ENCODE data around the gene OAS2.

Gene OAS2, protein sequence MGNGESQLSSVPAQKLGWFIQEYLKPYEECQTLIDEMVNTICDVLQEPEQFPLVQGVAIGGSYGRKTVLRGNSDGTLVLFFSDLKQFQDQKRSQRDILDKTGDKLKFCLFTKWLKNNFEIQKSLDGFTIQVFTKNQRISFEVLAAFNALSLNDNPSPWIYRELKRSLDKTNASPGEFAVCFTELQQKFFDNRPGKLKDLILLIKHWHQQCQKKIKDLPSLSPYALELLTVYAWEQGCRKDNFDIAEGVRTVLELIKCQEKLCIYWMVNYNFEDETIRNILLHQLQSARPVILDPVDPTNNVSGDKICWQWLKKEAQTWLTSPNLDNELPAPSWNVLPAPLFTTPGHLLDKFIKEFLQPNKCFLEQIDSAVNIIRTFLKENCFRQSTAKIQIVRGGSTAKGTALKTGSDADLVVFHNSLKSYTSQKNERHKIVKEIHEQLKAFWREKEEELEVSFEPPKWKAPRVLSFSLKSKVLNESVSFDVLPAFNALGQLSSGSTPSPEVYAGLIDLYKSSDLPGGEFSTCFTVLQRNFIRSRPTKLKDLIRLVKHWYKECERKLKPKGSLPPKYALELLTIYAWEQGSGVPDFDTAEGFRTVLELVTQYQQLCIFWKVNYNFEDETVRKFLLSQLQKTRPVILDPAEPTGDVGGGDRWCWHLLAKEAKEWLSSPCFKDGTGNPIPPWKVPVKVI

DNA sequence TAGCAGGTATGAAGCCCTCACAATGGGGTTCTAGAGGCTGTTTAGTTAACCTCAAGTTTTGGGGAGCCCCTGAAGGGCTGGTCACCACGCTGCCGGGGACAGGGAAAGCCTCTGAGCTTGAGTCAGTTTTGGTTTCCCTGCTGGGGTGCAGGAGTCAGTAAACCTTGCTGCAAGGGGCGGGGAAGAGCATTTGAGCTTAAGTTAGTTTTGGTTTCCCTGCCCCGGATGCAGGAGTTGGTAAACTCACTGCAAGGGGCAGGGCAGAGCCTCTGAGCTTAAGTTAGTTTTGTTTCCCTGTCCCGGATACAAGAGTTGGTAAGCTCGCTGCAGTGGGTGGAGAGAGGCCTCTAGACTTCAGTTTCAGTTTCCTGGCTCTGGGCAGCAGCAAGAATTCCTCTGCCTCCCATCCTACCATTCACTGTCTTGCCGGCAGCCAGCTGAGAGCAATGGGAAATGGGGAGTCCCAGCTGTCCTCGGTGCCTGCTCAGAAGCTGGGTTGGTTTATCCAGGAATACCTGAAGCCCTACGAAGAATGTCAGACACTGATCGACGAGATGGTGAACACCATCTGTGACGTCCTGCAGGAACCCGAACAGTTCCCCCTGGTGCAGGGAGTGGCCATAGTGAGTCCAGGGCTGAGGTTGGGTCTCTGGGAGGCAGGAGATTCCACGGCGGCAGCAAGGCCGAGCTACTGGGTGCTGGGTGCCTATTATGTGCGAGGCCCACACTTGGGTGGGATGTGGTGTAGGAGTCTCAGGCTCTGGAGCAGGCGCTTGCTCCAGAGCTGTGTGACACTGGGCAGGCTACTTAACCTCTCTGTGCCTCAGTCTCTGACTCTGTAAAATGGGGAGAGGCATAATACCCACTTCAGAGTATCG is at the start of gene OAS2:
Gene OAS2, plus strand, starts transcription at position 357 of the 878 bp plus-strand sequence. Its CDS starts 90 bp downstream, at position 447.
- peak; percentile 82 for DNase-seq

DNA sequence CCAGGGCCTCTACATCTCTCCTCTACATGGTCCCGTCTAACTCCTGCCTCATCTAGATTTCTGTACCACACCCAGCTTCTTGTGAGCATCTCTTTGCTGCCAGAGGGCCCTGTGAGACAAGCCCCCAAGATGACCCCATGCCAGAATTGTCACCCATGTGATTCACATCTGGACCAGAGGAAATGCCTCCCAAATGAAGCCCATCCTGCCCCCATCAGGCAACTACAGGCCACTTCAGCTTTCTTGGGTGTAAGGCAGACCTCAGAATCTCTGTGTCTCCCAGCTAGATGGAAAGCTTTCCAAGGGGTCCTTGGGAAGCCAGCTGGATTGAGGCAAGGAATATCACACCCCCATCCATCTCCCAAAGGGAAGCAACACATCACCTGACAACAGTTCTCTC is 49.3 kb upstream of the OAS2 start:
- DNase-seq: no peak

DNA sequence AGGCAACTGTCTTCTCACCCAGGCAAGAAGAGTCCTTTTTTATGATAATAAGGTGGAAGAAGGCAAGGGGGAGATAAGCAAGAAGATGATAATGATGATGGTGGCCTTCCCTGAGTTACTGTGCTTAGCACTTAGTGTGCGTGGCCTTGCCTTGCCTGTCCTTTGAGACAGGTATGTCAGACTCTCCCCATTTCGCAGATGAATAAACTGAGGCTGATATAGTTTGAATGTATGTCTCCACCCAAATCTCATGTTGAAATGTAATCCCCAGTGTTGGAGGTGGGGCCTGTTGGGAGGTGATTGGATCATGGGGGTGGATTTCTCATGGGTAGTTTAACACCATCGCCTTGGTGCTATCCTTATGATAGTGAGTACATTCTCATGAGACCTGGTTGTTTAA is 48.6 kb upstream of the OAS2 start:
- DNase-seq: no peak

DNA sequence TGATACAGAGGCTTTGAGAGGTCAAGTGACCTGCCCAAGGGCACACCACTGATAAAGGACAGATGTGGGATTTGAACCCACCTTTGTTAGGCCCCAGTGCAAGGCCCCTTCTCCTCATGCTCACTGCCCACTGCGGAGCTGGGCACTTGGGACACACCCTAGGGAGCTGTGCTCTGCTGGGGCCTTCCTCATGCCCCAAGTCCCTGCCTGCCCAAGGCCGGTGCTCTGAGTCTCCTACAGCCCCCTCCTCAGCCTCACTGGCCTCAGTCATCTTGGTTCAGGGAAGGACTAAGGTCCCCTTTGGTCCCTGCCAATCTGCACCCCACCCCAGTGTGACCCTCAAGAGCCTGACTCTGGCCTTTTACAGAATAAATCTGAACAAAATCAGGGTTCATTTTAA is 48.0 kb upstream of the OAS2 start:
- no peak for DNase-seq

DNA sequence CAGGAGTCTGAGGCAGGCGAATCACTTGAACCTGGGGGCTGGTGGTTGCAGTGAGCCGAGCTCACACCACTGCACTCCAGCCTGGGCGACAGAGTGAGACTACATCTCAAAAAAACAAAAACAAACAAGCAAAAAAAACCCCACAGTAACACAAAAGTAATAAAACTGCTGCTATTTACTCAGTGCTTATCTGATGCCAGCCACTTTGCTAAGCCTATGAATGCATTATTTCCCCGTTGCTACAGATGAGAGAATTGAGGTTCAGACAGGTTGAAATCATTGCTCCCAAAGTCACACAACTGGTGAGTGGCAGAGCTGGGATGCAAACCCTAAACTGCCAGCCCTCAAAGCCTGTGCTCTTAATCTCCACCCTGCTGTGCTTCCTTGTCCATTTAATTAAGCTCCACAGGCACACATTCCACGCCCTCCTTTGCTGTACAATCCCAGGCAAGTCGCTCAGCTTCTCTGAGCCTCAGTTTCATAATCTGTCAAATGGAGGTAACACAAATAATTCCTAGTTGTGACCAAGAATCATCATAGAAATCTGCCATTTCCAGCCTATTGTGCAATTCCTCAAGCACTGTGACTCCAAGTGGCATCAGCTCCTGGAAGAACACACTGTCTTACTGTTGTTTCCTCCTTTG is 45.7 kb upstream of the OAS2 start:
- no peak for DNase-seq

DNA sequence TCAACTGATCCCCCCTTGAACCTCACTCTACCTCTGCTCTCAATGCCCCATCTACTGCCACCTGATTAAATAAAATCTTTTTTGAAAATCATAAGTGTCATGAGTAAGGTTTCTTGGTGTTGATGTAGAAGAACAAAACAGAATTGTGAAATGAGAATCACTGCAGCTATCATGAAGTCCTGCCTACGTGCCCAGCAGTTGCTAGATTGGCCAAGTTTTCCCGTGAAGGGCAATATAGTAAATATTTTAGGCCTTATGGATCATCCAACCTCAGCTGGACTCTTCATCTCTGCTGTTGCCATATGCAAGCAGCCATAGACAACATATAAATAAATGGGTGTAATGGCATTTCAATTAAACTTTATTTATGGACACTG is 45.2 kb upstream of the OAS2 start:
- no peak for DNase-seq

DNA sequence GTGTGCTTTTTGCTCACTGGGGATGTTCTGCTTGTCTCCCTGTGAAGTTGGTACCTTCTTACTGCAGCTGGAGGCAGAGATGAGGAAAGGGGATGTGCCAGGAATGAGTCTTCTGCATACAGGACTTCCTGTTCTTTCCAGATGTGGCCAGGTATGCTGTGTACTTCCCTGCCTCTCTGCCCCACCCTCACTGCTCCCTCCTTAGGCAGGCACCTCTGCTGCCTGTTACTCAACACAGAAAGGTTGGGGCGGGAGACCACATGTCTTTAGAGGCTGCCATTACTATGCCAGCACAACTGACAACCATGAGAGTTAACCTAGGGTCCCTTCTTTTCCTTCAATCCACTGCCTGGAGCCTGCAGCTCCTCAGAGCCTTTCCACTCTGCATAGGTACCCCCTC is 42.1 kb upstream of the OAS2 start:
- no peak for DNase-seq

DNA sequence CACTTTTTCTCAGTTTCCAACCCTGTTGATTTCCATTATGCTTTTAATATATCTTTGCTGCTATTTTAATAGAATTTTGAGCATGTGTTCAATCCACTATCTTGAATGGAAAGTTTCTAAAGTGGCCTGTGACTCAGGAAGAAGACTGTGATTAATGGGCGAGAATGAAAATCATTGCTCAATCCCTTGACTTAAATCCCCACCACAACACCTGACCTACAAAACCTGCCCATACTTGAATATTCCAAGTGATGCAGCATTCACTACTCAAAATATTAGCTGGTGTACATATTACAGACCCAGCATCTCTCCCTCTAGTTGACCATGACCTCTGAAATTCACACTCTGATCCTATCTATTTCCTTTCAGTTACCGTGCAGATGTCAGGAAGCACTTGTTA is 41.4 kb upstream of the OAS2 start:
- no peak for DNase-seq

DNA sequence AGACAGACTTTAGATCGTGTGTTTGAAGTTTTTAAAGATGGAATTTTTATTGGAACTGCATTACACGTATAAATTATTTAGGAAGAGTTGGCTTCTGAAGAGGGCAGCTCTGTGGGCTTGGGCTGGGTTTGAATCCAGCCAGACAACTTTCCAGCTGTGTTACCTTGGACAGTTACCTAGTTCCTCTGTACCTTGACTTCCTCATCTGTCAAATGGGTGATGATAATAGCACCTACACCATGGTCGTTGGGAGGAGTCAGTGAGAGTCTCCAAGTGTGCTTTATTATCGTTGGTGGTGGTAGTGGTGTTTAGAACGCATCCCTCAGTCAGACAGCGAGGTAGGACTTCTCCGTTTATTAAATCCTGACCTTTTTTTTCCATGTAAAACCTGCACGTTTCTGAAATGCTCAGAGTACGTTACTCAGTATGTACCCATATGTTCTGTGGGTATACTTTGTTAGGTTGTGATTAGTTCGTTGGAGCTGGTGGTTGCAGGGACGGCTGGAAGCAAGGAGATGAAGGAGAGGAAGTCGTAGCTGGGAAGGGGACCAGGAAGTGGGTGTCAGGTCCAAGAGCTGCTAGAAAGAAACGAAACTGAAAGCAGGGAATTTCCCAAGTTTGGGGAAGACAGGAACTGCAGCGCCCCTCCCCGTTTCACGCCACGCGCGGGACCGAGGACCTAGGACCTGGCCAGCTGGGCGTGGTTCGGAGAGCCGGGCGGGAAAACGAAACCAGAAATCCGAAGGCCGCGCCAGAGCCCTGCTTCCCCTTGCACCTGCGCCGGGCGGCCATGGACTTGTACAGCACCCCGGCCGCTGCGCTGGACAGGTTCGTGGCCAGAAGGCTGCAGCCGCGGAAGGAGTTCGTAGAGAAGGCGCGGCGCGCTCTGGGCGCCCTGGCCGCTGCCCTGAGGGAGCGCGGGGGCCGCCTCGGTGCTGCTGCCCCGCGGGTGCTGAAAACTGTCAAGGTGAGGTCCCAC is 40.3 kb upstream of the OAS2 start, which contains the start of gene OAS3:
Gene OAS3, plus strand, starts transcription at position 734 of the 979 bp plus-strand sequence. Its CDS starts 57 bp downstream, at position 791.
- peak; percentile 73 for DNase-seq

DNA sequence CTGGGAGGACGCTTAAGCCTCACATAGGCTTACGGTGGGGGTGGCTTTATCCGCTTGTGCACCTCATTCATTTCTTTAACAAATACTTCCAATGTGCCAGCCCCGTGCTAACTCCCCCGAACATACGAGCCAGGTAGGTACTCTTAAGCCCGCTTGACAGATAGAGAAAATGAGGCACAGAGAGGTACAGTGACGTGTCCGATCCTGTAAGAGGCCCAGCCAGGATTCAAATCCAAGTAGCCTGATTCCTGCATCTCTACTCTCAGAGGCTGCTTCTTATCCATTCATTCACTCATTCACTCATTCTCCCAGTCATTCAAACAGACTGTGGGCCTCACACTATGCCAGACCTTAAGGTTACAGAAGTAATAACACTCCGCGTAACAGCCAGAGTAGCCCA is 39.6 kb upstream of the OAS2 start:
- DNase-seq: no peak

DNA sequence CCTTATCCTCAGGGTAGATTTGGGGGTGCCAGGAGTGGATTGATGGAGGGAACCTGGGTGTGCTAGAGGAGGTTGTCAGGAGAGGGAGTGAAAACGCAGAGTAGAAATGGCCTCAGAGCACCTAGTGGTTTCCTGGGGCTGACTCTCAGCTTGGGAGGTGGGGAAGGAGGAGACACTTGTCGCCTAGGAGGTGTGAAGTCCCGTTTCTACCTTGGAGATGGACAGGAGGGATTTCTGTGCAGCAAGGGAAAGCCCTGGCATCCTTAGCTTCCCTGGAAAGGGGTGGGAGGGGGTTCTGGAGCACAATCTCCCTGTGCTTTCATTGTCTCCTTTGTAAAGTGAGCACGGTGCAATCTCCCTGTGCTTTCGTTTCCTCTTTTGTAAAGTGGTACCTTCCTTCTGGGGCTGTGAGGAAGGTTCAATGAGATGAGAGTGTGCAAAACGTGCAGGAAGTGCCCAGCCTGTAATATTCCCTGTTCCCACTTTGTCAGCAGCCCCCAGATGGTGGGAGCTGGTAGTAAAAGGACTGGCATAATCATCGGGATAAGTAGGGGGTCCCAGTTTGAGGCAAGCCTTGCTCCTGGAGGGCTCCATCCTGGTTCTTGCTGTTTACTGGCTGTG is 38.4 kb upstream of the OAS2 start:
- no peak for DNase-seq

DNA sequence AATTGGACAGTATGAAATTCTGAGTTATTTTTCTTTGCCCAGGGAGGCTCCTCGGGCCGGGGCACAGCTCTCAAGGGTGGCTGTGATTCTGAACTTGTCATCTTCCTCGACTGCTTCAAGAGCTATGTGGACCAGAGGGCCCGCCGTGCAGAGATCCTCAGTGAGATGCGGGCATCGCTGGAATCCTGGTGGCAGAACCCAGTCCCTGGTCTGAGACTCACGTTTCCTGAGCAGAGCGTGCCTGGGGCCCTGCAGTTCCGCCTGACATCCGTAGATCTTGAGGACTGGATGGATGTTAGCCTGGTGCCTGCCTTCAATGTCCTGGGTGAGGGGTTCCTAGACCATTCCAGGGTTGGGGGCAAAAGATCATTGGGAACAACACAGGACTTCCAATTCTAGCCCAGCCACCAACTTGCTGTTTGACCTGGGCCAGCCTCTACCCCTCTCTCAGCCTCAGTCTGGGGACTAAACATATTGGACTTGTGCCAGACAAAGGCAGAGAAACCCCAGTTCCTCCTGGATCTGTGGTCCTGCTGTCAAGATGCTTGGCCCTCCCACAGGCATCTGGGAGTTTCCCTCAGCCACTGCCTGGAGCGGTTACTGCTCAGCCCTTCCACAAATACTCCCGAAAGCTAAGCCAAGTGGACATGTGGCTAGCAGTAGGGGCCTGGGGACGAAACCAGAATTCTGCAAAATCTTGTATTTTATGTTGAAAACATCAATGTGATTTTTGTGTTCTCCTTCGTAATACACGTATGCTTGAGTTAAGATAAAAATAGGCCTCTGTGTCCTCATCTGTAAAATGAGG is 36.6 kb upstream of the OAS2 start:
- no peak for DNase-seq

DNA sequence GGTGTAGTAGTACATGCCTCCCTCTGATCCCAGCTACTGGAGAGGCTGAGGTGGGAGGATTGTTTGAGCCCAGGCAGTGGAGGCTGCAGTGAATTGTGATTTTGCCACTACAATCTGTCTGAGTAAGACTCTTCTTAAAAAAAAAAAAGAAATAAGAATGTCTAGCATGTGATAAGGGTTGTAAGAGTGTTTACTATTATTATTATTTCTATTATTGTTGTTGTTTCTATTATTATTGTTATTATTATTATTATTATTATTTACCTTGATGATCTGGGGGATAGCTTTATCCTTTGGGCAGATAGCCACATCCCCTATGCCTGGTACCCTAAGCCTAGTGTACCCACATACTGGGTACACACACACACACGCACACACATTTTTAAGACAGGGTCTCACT is 35.7 kb upstream of the OAS2 start:
- no peak for DNase-seq

DNA sequence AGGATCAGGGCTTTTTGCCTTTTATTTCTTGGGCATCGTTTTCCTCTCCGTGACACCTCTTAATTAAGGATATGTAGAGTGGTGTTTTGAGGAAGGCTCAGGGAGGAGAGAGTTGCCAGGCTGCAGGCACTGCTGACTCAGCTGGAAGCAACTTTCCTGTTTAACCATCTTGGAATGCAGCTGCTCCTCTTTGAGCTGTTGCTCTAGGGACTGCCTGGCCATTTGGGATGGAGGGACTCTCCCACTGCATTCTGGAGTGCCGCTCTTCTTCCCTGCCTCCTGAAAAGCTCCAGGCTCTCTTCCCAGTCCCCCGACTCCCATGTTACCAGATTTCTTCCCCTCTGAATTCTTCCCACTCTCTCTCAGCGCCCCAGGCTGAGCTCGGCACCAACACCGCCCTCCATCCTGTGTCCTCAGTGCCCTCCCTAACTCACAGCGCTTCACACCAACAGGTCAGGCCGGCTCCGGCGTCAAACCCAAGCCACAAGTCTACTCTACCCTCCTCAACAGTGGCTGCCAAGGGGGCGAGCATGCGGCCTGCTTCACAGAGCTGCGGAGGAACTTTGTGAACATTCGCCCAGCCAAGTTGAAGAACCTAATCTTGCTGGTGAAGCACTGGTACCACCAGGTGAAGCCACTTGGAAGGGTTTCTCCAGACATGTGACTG is 34.2 kb upstream of the OAS2 start:
- DNase-seq: no peak

DNA sequence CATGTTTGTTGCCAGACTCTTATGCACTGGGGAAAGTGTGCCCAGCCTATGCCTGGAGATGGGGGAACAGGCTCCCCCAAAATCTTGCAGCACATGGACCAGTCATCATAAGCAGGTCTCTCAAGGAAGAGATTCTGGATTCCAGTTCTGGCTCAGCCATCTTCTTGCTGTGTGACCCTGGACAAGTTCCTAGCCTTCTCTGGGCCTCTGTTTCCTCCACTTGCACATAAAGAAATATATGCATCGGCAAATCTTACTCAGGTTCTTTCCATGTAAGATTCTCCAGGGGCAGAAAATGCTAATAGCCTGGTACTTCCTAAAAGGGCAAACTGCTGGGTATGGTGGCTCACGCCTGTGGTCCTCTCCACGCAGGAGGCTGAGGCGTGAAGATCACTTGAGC is 32.8 kb upstream of the OAS2 start:
- no peak for DNase-seq

DNA sequence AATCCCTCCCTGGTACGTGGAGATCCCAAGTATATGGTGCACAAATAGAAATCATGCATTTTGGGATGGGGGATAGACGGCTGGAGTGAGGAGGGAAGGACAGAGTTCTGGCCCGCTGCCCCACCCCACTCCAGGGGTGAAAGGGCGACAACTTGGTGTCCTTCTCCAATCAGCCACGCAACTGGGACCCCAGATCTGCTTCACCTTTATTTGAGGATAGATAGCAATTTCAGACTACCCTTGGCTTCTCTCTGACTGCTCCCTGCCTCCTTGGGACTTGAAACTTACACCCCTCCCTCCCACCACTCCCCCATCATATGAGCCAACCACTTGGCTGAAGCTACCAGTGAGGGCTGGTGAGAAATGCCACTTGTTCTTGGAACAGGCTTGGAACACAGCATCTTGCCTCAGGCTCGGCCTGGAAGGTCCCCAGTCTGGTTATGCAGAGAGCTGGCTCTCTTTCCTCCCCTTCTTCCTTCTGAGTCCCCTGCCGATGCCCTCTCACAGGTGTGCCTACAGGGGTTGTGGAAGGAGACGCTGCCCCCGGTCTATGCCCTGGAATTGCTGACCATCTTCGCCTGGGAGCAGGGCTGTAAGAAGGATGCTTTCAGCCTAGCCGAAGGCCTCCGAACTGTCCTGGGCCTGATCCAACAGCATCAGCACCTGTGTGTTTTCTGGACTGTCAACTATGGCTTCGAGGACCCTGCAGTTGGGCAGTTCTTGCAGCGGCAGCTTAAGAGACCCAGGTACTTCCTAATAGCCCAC is 31.9 kb upstream of the OAS2 start:
- DNase-seq: no peak

DNA sequence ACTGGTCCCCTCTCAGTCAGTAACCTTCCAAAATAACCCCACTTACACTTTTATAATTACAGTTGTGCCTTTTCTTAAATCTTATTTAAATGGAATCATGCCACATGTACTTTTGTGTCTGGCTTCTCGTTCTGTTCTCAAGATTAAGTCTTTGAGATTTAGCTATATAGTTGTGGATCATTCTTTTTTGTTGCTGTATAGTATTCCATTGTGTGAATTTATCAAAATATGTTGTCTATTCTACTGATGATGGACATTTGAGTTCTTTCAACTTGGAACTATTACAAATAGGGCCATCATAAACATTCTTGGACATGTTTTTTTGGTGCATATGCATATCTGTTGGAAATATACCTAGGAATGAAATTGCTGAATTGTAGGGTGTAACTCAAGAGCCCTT is 31.0 kb upstream of the OAS2 start:
- no peak for DNase-seq

DNA sequence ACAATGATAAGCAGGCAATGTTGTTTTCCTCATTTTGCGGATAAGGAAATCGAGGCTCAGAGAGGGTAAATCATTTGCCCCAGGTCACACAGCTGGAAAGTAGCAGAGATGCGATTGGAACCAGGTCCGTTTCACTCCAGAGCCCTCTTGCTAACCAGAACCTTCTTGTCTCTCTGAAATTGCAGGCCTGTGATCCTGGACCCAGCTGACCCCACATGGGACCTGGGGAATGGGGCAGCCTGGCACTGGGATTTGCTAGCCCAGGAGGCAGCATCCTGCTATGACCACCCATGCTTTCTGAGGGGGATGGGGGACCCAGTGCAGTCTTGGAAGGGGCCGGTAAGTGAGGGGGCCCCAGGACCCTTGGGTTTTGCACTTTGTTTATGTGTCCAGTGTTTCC is 30.6 kb upstream of the OAS2 start:
- DNase-seq: no peak

DNA sequence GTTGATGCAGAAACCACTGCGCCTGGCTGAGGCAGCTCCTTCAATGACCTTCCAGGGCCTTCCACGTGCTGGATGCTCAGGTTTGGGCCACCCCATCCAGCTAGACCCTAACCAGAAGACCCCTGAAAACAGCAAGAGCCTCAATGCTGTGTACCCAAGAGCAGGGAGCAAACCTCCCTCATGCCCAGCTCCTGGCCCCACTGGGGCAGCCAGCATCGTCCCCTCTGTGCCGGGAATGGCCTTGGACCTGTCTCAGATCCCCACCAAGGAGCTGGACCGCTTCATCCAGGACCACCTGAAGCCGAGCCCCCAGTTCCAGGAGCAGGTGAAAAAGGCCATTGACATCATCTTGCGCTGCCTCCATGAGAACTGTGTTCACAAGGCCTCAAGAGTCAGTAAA is 29.5 kb upstream of the OAS2 start:
- no peak for DNase-seq

Measured in activated CD8-positive, alpha-beta memory T cell treated with anti-CD3 and anti-CD28 coated beads, Interleukin-2, amount 50 U/mL, for 48 hours (primary cell).